Measurements from ENCODE around the gene MIF4GD. TPM values are rescaled to one million over a fixed set of nuclear protein-coding genes. Genes with fewer than 3 reads are reported as not detected.
A peak's percentile ranks its signal among the peaks of the same experiment; 100 is the strongest.

MIF4GD gene
- total and polyA plus RNA-seq, 9 of the 15 experiments (the other 6 are each of a cell fraction or from before 2014, with no cell fraction given): 11.8 to 63.8 (median 28.1) TPM

- no peak for TF ChIP-seq HNRNPK (IDR thresholded peaks at IDR 0.05; ENCODE audit: low read depth, low read length, poor library complexity, severe bottlenecking)
- no peak for TF ChIP-seq GTF3C2 (IDR thresholded peaks at IDR 0.05; ENCODE audit: borderline replicate concordance, extremely low read depth, insufficient read length)
- TF ChIP-seq YY1 (IDR thresholded peaks at IDR 0.05; ENCODE audit: borderline replicate concordance in 1 of 3, control insufficient read depth in 1 of 3, extremely low read depth in 1 of 3, insufficient read depth in 3 of 3, insufficient read length in 1 of 3, insufficient replicate concordance in 2 of 3, low read depth in 1 of 3, low read length in 2 of 3): peak in 1 of 3 experiments; percentile 32
- no peak for TF ChIP-seq ZNF407 (IDR thresholded peaks at IDR 0.05; ENCODE audit: low read depth)
- peak; percentile 32; the same call in 1 of the 2 replicates for TF ChIP-seq ARID2 (IDR thresholded peaks at IDR 0.05)
- TF ChIP-seq FOXO4 (CRISPR knock-in tag; IDR thresholded peaks at IDR 0.05): no peak
- no peak for TF ChIP-seq BRCA1 (IDR thresholded peaks at IDR 0.05)
- TF ChIP-seq BRCA1 (CRISPR knock-in tag; IDR thresholded peaks at IDR 0.05): no peak
- no peak for TF ChIP-seq RBM17 (IDR thresholded peaks at IDR 0.05; ENCODE audit: borderline replicate concordance, low read depth, low read length)
- peak; percentile 25 for TF ChIP-seq NEUROD1 (IDR thresholded peaks at IDR 0.05; ENCODE audit: borderline replicate concordance, low read depth, low read length, partially characterized antibody)
- TF ChIP-seq ZBTB43 (CRISPR knock-in tag; IDR thresholded peaks at IDR 0.05): no peak
Observed at GRCh38 chr17:75240394-75241142, 30.5 kb downstream of the MIF4GD start (continued).

All from K562 (cell line).